Measurements from ENCODE around the gene FAM193A.
"Not testable (repeated sequence)": the region's sequence is repeated elsewhere in the genome, so short reads cannot be mapped to it uniquely, and the experiment has no call there.

The FAM193A gene

DNA sequence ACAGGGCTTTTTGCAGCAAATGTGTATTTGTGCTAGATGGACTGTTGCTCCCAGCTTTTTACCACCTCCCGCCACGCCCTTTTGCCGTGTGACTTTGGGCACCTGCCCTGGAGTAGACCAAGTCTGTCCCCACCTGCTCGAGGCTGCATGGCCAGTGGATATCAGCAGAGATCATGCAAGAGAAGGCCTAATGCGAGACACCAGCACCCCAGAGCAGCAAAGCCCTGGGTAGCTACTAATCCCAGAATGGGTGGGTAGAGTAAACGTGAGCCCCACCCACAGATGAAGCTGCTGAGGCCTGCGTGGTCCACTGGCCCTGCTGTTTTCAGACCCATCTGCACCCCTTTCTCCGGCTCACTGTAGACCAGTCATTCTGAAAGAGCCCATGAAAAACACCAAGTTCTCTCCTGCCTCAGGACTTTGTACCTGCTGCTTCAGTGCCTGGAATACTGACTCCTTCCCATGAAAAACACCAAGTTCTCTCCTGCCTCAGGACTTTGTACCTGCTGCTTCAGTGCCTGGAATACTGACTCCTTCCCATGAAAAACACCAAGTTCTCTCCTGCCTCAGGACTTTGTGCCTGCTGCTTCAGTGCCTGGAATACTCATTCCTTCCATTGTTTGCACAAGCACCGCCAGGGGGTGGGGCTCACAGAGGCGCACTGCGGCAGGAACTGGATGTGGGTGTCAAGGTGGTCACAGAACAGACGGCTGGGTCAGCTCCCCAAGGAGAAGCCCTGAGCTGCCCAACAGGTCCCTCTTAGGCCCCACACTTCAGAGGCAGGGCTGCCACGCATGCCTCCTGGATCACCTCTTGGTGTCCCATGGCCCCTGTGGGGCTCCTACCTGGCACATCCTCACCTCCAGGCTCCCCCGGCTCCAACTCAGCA, 224.8 kb downstream of the FAM193A start:
- no peak for DNase-seq

DNA sequence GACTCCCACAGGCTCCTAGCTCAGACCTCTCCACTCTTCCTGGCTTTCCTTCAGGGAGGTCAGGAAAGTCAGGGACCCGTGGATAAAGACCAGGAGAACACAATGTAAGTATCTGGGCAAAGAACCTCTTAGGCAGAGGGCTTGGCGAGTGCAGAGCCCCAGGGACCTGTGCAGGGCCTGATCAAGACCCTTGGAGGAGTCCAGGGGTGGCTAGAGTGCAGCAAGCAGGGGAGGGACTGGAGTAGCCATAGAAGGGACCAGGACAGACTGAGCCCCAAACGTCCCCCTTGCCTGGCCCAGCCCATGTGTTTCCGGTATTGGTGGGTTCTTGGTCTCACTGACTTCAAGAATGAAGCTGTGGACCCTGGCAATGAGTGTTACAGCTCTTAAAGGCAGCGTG, 225.6 kb downstream of the FAM193A start:
- DNase-seq, result no peak

DNA sequence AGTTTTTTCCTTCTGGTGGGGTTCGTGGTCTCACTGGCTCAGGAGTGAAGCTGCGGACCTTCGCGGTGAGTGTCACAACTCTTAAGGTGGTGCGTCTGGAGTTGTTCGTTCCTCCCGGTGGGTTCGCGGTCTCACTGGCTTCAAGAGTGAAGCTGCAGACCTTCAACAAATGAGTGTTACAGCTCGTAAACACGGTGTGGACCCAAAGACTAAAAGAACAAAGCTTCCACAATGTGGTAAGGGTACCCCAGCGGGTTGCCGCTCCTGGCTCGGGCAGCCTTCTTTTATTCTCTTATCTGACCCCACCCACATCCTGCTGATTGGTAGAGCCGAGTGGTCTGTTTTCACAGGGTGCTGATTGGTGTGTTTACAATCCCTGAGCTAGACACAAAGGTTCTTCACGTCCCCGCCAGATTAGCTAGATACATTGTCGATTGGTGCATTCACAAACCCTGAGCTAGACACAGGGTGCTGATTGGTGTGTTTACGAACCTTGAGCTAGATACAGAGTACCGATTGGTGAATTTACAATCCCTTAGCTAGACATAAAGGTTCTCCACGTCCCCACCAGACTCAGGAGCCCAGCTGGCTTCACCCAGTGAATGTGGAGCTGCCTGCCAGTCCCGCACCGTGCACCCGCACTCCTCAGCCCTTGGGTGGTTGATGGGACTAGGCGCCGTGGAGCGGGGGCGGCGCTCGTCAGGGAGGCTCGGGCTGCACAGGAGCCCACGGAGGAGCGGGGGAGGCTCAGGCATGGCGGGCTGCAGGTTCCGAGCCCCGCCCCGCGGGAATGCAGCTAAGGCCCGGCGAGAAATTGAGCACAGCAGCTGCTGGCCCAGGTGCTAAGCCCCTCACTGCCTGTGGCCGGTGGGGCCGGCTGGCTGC, 226.3 kb downstream of the FAM193A start:
- not testable (repeated sequence) for DNase-seq

DNA sequence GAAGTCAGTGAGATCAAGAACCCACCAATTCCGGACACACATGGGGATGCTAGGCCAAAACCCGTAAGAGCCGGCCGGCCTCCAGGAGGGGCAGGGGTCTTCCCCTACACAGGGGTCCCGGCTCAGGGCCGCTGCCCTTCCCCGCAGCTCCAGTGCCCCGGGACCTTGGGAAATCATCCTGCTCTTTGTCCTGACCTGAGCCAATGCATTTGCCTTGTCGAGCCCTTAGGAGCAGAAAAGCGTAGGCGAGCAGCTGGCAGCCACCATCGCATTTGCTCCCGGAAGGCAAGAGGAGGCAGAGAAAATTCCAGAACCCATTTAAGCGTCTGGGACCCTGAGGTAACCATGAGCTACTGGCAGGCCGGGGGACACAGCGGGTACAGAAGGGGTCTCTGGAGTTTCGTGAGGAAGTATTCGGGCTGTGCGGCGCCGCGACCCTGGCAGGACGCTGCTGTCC, 227.1 kb downstream of the FAM193A start:
- no peak for DNase-seq

DNA sequence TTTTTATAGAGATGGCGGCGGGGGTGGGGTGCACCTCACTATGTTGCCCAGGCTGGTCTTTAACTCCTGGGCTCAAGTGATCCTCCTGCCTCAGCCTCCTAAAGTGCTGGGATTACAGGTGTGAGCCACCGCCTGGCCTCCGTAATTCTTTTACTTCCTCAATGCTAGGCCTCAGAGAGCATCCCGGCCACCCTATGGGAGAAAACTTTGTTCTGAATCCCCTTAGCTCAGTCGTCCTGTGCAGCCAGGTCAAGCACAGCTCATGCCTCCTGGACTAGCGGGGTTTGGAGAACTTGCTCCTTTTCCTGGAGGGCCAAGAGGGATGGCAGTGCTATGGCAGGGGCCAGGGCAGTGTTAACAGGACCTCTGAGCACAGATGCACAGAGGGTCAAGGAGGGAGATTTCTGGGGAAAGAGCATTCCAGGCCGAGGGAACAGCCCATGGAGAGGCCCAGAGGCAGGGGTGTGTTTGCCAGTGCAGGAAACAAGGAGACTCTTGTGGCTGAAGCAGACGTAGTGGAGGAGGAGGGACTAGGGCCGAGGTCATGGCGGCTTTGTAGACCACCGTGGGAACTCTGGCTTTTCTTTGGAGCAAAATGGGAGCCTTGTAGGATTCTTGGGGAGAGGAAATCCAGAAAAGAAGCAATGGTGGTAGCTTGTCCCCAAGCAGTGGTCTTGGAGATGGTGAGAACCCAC, 229.5 kb downstream of the FAM193A start:
- no peak for DNase-seq

DNA sequence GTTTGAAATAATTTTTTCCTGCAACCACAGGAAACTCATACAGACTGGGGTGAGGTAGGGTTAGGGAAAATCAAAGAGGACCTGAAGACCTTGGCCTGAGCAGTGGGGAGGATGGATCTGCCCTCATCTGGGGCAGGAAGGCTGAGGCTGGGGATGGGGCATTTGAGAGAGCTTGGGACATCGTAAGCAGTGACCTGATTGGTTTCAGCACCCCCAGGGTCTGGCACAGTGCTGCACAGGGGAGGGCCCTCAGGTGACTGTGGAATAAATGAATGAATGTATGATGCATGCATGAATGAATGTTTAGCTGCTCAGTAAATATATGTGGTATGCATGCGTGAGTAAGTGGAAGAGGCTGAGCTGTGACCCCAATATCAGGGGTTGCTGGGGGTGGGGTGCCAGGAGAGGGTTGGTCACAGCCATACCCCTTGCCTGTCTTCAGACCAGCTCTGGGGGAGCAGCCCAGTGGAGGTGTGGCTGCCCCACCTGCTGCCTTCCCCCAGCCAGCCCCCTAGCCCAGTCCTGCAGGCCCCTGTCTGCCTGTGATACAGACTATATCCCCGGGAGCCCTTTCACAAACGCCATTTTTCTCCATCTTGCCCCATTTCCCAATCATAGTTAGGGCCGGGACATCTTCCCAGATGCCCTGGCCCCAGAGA, 230.7 kb downstream of the FAM193A start:
- no peak for DNase-seq

DNA sequence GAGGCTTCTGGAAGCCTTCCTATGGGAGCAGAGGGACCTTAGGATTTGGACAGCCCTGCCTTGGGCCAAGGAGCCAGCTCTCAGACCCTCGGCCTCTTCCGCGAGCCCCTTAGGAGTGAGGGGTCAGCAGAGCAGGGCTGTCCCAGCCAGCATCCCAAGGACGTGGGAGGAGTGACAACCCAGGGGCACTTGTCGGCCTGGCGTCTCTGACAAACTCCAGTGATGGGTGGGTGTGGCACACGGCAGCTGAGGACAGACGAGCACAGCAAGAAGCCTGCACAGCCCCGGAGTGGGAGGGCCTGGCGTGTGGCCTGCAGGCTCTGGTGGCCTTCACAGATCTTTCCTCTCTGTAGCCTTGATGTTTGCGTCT, 231.2 kb downstream of the FAM193A start:
- no peak for DNase-seq

DNA sequence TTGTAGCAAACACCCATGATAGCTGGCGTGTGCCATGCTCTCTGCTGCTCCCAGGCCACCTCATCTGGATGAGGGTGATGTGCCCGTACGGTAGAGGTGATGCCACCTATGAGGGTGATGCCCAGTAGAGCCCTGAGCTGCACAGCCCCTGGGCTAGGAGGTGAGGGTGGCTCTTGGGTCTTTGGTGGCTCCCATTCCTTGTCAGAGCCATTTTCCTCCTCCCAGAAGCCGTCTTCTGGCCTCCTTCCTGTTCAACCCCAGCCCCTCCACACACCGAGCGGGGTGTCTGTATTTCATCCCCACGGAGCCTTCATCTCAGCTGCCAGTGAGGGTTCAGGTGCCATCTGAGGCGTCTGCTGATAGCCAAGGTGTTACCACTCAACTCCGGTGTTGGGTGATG, 231.7 kb downstream of the FAM193A start:
- DNase-seq, result no peak

DNA sequence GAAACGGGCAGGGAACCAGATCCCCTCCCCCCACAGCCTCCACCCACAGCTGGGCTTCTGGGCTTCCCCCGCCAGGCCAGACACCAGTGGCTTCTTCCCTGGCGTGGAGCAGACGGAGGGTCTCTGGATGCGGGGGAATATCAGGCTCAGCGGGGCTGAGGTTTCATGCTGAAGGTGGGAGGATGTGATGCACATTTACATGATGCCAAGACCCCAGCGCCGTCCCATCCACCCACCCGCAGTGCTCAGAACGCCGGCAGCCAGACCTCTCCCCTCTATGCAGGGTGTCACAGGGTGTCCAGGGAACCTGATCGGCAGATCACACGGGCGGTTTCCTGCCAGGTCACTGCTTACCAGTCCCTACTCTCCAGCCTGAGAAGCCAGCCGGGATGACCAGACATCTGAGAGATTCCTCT, 232.5 kb downstream of the FAM193A start:
- no peak for DNase-seq

DNA sequence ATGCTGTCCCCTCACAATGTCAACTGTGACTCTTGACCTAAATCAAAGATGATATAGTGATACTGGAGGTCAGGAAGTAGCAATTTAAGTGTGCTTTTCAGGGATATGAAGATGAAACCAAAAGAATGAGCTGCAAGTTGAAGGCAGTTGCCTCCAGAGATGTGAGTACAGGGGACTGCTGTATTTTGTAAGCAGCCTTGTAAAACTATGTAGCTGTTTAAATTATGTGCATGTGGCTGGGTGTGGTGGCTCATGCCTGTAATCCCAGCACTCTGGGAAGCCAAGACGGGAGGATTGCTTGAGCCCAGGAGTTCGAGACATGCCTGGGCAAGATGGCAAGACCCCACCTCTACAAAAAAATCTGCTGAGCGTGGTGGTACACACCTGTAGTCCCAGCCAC, 234.8 kb downstream of the FAM193A start:
- no peak for DNase-seq

DNA sequence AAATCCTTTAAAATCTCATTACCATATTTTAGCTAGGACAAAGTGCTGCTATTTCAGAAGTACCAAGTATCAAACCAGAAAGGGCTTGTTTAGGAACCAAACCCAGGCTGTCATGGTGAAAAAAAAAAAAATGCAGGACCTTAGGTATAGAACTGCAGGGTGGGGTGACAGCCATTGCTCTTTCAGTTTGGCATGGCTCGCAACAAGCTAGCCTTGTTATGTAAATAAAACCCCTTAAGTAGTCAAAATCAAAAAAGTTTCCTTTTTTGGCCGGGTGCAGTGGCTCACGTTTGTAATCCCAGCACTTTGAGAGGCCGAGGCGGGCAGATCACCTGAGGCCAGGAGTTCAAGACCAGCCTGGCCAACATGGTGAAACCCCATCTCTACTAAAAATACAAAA, 244.2 kb downstream of the FAM193A start:
- not testable (repeated sequence) for DNase-seq

DNA sequence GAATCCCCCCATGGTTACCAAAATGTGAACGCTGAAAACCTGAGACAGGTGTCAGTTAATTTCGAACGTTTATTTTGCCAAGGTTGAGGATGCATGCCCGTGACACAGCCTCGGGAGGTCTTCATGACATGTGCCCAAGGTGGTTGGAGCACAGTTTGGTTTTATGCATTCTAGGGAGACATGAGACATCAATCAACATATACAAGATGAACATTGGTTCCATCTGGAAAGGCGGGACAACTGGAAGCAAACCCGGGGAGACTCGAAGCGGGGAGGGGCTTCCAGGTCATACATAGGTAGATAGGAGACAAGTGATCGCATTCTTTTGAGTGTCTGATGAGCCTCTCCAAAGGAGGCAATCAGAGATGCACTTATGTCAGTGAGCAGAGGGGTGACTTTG, 245.5 kb downstream of the FAM193A start:
- no peak for DNase-seq

Data from DMS79 treated with DMSO at 0.1 percent for 48 hours (cell line).